ENCODE data around the gene SCNM1.
"Not testable (repeated sequence)": the region's sequence is repeated elsewhere in the genome, so short reads cannot be mapped to it uniquely, and the experiment has no call there.

The SCNM1 gene

DNA sequence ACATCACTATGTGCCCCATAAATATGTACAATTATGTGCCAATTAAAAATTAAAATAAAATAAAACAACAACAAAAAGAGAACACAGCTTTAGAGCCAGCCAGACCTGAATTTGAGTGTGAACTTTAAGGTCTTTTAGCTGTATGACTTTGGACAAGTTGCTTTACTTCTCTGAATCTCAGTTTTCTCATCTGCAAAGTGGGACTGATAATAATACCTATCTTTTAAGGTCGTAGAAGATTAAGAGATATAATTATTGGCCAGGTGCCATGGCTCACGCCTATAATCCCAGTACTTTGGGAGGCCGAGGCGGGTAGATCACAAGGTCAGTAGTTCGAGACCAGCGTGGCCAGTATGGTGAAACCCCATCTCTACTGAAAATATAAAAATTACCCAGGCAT is 27.4 kb downstream of the SCNM1 start:
- TF ChIP-seq POLR2A (IDR thresholded peaks at IDR 0.05; ENCODE audit: extremely low read depth, insufficient read length) (no peak), MYC (IDR thresholded peaks at IDR 0.05; ENCODE audit: low read depth, low read length) (no peak)
- TF ChIP-seq, protein P1, sequence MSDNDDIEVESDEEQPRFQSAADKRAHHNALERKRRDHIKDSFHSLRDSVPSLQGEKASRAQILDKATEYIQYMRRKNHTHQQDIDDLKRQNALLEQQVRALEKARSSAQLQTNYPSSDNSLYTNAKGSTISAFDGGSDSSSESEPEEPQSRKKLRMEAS (IDR thresholded peaks at IDR 0.05; ENCODE audit: low read depth, low read length): no peak
- TF ChIP-seq, protein P2, sequence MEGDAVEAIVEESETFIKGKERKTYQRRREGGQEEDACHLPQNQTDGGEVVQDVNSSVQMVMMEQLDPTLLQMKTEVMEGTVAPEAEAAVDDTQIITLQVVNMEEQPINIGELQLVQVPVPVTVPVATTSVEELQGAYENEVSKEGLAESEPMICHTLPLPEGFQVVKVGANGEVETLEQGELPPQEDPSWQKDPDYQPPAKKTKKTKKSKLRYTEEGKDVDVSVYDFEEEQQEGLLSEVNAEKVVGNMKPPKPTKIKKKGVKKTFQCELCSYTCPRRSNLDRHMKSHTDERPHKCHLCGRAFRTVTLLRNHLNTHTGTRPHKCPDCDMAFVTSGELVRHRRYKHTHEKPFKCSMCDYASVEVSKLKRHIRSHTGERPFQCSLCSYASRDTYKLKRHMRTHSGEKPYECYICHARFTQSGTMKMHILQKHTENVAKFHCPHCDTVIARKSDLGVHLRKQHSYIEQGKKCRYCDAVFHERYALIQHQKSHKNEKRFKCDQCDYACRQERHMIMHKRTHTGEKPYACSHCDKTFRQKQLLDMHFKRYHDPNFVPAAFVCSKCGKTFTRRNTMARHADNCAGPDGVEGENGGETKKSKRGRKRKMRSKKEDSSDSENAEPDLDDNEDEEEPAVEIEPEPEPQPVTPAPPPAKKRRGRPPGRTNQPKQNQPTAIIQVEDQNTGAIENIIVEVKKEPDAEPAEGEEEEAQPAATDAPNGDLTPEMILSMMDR (IDR thresholded peaks at IDR 0.05; ENCODE audit: low read depth, low read length): no peak
- no peak for DNase-seq (ENCODE audit: low read depth)
- no peak overlapping the region for H3K4me3 ChIP-seq (ENCODE audit: low read depth, low read length)

DNA sequence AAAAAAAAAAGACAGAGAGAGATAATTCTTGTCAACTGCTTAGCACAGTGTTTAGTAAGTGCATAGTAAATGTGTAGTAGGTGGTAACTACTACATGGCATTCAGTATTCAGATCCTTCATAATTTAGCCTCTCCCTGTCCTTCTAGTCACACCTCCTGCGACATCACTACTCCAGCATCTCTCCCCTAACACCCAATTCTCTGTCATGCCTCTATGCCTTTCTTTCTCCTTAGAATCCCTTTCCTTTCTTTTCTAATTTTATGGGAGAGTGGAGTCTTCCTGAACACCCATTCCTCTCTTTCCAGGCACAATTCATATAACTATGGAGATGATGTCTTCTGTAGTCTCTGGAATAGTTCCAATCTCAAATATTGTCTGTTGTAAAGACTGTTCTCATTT is 27.9 kb downstream of the SCNM1 start:
- TF ChIP-seq, protein P1 (IDR thresholded peaks at IDR 0.05; ENCODE audit: low read depth, low read length): no peak
- no peak for TF ChIP-seq POLR2A (IDR thresholded peaks at IDR 0.05; ENCODE audit: extremely low read depth, insufficient read length)
- no peak for TF ChIP-seq MYC (IDR thresholded peaks at IDR 0.05; ENCODE audit: low read depth, low read length)
- TF ChIP-seq, protein P2 (IDR thresholded peaks at IDR 0.05; ENCODE audit: low read depth, low read length): no peak
- DNase-seq (ENCODE audit: low read depth): no peak
- H3K4me3 ChIP-seq (ENCODE audit: low read depth, low read length): no peak overlapping the region

DNA sequence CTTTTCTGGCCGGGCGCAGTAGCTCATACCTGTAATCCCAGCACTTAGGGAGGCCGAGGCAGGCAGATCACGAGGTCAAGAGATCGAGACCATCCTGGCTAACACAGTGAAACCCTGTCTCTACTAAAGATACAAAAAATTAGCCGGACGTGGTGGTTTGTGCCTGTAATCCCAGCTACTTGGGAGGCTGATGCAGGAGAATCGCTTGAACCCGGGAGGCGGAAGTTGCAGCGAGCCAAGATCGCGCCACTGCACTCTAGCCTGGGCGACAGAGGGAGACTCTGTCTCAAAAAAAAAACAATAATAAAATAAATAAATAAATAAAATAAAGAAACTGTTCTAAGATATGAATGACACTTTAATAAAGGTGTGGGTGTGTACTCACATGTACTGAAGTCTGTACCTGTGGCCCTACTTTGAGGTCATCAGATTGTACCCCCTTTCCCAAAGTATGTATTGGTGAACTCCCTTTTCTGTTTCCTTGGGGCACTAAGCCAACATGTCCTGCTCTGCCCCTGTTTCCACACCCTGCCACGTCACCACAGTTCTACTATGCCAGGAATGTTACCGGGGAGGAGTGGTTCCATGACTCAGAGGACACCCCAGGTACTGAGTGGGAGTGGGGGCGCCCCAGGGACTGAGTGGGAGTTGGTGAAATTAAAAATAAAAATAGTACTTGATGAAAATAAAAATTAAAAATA is 29.1 kb downstream of the SCNM1 start:
- peak; percentile 20 for DNase-seq (ENCODE audit: low read depth)
- not testable (repeated sequence) for H3K4me3 ChIP-seq (ENCODE audit: low read depth, low read length)

DNA sequence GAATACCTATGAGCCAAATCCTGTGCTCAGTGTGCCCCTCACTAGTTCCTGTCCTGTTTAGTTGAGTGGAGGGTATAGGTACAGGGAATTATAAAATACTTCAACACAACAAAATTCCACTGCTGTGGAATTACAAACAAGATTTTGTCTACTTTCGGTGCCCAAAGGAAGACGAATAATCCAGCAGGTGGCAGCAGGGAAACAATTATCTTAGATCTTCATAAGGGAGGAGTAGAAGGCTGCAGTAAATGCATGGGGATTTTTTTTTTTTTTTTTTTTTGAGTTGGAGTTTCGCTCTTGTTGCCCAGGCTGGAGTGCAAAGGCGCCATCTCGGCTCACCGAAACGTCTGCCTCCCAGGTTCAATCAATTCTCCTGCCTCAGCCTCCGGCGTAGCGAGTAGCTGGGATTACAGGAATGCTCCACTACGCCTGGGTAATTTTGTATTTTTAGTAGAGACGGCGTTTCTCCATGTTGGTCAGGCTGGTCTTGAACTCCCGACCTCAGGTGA is 30.4 kb downstream of the SCNM1 start:
- H3K4me3 ChIP-seq (ENCODE audit: low read depth, low read length): peak overlapping the region; percentile 62
- TF ChIP-seq, protein P2 (IDR thresholded peaks at IDR 0.05; ENCODE audit: low read depth, low read length): peak; percentile 39
- TF ChIP-seq MYC (IDR thresholded peaks at IDR 0.05; ENCODE audit: low read depth, low read length): peak; percentile 19; the same call in 1 of the 2 replicates
- TF ChIP-seq POLR2A (IDR thresholded peaks at IDR 0.05; ENCODE audit: extremely low read depth, insufficient read length): no peak
- DNase-seq (ENCODE audit: low read depth): peak; percentile 83

DNA sequence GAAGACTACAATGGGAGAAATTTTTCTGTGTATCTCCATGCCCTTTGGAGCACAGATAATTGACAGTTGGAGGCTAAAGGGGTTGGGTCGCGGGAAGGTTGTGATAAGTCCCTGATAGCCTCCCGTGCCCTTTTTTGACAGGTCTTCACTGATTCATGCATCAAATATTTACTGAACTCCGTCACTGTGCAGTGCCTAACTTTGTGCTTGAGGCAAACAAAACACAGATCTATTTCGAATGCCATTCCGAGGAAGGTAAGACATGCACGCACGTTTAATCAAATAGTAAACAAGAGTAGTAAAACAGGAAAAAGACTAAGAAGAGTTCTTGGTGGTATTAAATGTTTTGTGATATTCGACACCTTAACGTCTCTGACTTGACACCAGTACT is 31.9 kb downstream of the SCNM1 start:
- peak overlapping the region; percentile 99 for H3K4me3 ChIP-seq (ENCODE audit: low read depth, low read length)
- TF ChIP-seq MYC (IDR thresholded peaks at IDR 0.05; ENCODE audit: low read depth, low read length): no peak
- TF ChIP-seq POLR2A (IDR thresholded peaks at IDR 0.05; ENCODE audit: extremely low read depth, insufficient read length): no peak
- TF ChIP-seq, protein P2 (IDR thresholded peaks at IDR 0.05; ENCODE audit: low read depth, low read length): no peak
- TF ChIP-seq, protein P1 (IDR thresholded peaks at IDR 0.05; ENCODE audit: low read depth, low read length): no peak
- DNase-seq (ENCODE audit: low read depth): no peak

DNA sequence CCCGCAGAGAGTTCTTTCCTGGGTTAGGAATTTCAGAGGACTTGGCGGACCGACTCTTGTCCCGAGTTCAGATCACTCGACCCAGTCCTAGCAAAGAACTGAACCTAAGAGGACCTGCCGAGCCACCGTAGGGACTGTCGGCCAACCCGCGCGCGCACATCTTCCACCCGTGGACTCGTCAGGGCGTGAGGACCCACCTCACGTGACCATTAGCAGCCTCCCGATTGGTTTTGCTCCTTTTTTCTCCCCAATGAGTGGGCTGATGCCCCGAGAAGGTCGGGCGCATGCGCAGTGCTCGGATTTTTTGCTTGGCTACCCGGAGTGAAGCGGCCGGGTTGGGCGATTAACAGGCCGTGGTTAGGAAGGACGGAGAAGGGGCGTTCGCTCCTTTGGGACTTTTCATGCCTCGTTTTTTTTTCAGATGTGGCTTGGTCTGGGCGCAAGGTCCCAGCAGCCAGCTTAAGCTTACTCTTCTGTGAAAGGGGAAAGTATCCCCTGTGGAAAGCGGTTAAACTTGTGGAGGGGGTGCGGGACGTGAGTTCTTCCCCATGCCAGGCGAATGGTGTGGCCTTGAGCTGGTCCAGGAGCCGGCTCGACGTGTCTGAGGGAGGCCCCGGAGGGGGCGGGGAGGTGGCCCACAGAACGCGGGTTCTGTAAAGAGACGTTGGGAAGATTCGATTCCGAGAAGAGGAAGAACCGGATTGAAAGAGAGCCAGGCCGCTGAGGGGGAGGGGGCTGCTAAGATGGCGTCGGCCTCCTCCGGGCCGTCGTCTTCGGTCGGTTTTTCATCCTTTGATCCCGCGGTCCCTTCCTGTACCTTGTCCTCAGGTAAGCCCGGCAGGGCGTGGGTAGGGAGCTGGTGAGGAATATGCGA is 32.5 kb downstream of the SCNM1 start, which contains the start of gene PIP5K1A:
PIP5K1A (plus strand) TSS at position 299 of the 874 bp plus-strand sequence; CDS start at position 744, 445 bp downstream.
- TF ChIP-seq, protein P2 (IDR thresholded peaks at IDR 0.05; ENCODE audit: low read depth, low read length): no peak
- TF ChIP-seq, protein P1 (IDR thresholded peaks at IDR 0.05; ENCODE audit: low read depth, low read length): peak; percentile 97
- TF ChIP-seq POLR2A (IDR thresholded peaks at IDR 0.05; ENCODE audit: extremely low read depth, insufficient read length): peak; percentile 61
- H3K4me3 ChIP-seq (ENCODE audit: low read depth, low read length): peak within 1 kb of the TSS; percentile 99
- DNase-seq (ENCODE audit: low read depth): peak; percentile 95

All from NB4 (cell line).